Left lung (tissue), 10 donors: ENCODE measurements around the gene DRAM1. TPM values are rescaled to one million over a fixed set of nuclear protein-coding genes. Genes with fewer than 3 reads are reported as not detected.

ENCODE experiments used
- ATAC-seq: fragments of 200-7000 bp; cut with Tn5 transposase; one replicate; pipeline ENCODE4 v1.9.1; 2020; ENCODE audit warnings: moderate library complexity
- DNase-seq, 4 donors: peaks; one replicate each; pipeline ENCODE4 v3.0.0-alpha.2; 2013 to 2020
- H3K27ac ChIP-seq, 2 donors: fragments of 200-600 bp; sonication (generic) in 1 of 2; one replicate each; pipeline versions ENCODE4 v1.5.0 to v1.8.0; 2020 to 2021
- H3K27me3 ChIP-seq, 2 donors: fragments of 200-600 bp; sonication (generic) in 1 of 2; one replicate each; pipeline versions ENCODE4 v1.5.0 to v1.8.0; 2020 to 2021
- H3K36me3 ChIP-seq, 2 donors: fragments of 200-600 bp; sonication (generic) in 1 of 2; one replicate each; pipeline versions ENCODE4 v1.5.0 to v1.8.0; 2020 to 2021
- H3K4me1 ChIP-seq, 2 donors: fragments of 200-600 bp; one replicate each; pipeline ENCODE4 v1.8.0; 2021
- H3K4me3 ChIP-seq, 2 donors: fragments of 200-600 bp; sonication (generic) in 1 of 2; one replicate each; pipeline versions ENCODE4 v1.5.0 to v1.8.0; 2020 to 2021; ENCODE audit warnings: mild to moderate bottlenecking in 1 of 2
- H3K9me3 ChIP-seq, 2 donors: fragments of 200-600 bp; sonication (generic) in 1 of 2; one replicate each; pipeline versions ENCODE4 v1.5.0 to v1.8.0; 2020 to 2021
- intact Hi-C, 2 donors: fragments of 100-400 bp; cut with DNase I; formaldehyde crosslinking; loops; one replicate each; pipeline versions ENCODE4 v1.11.2 to v1.14.2; 2022
- polyA plus RNA-seq, 6 donors: library from polyadenylated mRNA; unstranded; fragments of 120-200 nt; gene quantifications; one replicate each; pipeline ENCODE4 v1.2.1, GENCODE V29; 2013; ENCODE audit not compliant: insufficient read length in 6 of 6
- total RNA-seq, 2 donors: library from RNA; stranded (reverse); fragmentation: NEBNext Ultra II Directional; extraction: Animal tissue kit (Norgen Biotek cat#: 25700); gene quantifications; one replicate each; pipeline ENCODE4 v1.2.1, GENCODE V29; 2021
- TF ChIP-seq, protein P1 (sequence below), 2 donors: fragments of 200-600 bp; sonication (generic) in 1 of 2; IDR thresholded peaks; one replicate each; pipeline versions ENCODE4 v1.5.0 to v1.8.0; 2021; ENCODE audit warnings: antibody characterized with exemption in 2 of 2
- donor health status: DM: no; HTN: yes; CAD: no.
- donor health status: DM: no; HTN: no; CAD: no.

DRAM1 gene
- total and polyA plus RNA-seq, 8 donors = 19.6 to 167 (median 26.4) TPM

DNA sequence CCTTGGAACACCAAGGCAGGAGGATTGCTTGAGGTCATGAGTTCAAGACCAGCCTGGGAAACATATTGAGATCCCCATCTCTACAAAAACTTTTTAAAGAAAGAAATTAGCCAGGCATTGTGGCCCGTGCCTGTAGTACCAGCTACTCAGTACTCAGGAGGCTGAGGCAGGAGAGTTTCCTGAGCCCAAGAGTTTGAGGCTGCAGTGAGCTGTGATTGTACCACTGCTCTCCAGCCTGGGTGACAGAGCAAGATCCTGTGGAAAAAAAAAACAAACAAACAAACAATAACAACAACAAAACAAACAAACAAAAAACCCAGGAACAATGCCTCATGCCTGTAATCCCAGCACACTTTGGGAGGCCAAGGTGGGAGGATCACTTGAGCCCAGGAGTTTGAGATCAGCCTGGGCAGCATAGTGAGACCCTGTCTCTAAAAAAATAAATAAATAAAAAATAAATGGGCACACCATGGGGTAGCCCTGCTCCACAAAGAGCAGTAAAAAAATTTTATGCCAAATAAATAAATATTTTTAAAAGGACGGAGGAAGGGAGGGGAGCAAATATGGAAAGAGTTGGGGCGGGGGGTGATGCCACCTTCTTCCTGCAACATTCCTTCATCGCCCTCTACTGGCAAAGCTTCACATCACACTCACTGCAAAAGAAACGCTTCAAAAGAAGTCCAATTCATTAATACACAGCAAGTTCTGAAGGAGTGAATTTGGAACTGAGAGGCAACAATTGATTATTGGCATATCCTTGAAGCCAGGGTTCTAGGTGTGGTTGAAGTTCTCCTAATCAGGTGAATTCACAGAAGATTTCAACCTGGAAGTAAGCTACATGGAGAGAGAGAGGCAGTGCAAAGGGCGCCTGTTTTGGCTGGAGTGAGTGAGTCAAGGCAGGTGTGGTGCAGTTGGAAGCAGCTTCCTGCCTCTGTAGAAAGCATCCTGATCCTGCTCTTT lies 37.8 kb upstream of the DRAM1 start:
- Histone ChIP-seq H3K27me3 (no peaks in the 10 kb centered on the region), H3K4me1 (peaks cover 0 to 11% of the 10 kb centered on the region in 2 donors), H3K36me3 (no peaks in the 10 kb centered on the region), H3K27ac (no peak overlapping the region), H3K9me3 (no peaks in the 10 kb centered on the region), H3K4me3 (no peak overlapping the region)
- ATAC-seq (peak; percentile 92), DNase-seq (peak in 3 of 4 donors; percentile 37 to 65 (median 46))
- TF ChIP-seq, protein P1, sequence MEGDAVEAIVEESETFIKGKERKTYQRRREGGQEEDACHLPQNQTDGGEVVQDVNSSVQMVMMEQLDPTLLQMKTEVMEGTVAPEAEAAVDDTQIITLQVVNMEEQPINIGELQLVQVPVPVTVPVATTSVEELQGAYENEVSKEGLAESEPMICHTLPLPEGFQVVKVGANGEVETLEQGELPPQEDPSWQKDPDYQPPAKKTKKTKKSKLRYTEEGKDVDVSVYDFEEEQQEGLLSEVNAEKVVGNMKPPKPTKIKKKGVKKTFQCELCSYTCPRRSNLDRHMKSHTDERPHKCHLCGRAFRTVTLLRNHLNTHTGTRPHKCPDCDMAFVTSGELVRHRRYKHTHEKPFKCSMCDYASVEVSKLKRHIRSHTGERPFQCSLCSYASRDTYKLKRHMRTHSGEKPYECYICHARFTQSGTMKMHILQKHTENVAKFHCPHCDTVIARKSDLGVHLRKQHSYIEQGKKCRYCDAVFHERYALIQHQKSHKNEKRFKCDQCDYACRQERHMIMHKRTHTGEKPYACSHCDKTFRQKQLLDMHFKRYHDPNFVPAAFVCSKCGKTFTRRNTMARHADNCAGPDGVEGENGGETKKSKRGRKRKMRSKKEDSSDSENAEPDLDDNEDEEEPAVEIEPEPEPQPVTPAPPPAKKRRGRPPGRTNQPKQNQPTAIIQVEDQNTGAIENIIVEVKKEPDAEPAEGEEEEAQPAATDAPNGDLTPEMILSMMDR (IDR thresholded peaks at IDR 0.05) = peak; percentile 76 to 84
- intact Hi-C loops = loop anchor here (5.0 to 10.0 kb wide), 3 partner anchors 65 to 425 kb away; no protein-coding TSS in a partner anchor

DNA sequence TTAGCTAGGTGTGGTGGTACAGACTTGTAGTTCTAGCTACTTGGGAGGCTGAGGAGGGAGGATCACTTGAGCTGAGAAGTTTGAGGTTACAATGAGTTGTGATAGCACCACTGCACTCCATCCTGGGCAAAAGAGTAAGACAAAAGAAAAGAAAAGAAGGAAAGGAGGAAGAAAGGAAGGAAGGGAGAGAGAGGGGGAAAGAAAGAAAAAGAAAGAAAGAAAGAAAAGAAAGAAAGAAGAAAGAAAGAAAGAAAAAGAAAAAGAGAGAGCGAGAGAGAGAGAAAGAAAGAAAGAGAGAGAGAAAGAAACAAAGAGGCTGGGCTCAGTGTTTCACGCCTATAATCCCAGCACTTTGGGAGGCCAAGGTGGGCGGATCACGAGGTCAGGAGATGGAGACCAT lies 36.3 kb upstream of the DRAM1 start:
- Histone ChIP-seq H3K9me3 (no peaks in the 10 kb centered on the region), H3K36me3 (no peaks in the 10 kb centered on the region), H3K4me1 (peaks cover 0 to 11% of the 10 kb centered on the region in 2 donors), H3K27me3 (no peaks in the 10 kb centered on the region), H3K27ac (no peak overlapping the region), H3K4me3 (no peak overlapping the region)
- TF ChIP-seq, protein P1 (IDR thresholded peaks at IDR 0.05) = no peak
- DNase-seq (no peak), ATAC-seq (no peak)
- intact Hi-C loops = loop anchor here in 1 of 2 donors (5.0 kb wide), 1 partner anchor 69 kb away; no protein-coding TSS in a partner anchor

DNA sequence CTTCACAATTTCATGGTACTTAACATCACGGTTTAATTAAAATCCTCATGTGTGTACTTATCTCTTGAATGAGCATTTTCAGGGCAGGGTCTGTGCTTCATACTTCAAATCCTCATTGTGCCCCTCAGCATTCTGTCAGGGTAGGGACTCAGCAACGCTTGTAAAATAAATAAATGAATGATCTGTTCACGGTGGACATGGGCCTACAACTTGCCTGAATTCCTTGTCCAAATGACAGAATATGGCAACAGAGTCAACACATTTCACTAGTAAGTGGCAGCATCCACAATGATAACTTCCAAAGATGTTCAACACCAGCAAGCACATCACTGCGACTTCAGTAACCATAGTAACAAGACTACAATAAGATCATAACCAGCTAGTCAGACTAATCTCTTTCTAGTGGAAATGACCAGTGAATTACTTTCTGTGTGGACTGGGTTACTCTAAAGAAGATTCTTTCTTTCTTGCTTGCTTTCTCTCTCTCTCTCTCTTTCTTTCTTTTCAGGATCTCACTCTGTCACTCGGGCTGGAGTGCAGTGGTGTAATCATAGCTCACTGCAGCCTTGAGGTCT lies 32.2 kb upstream of the DRAM1 start:
- peaks cover 0 to 1% of the 10 kb centered on the region in 2 donors for H3K4me1 ChIP-seq
- no peak for DNase-seq
- TF ChIP-seq, protein P1 (IDR thresholded peaks at IDR 0.05) = no peak
- H3K9me3 ChIP-seq = no peaks in the 10 kb centered on the region
- no peak overlapping the region for H3K27ac ChIP-seq
- no peak overlapping the region for H3K4me3 ChIP-seq
- ATAC-seq = no peak
- no peaks in the 10 kb centered on the region for H3K36me3 ChIP-seq
- intact Hi-C loops = no loop called here
- no peaks in the 10 kb centered on the region for H3K27me3 ChIP-seq

DNA sequence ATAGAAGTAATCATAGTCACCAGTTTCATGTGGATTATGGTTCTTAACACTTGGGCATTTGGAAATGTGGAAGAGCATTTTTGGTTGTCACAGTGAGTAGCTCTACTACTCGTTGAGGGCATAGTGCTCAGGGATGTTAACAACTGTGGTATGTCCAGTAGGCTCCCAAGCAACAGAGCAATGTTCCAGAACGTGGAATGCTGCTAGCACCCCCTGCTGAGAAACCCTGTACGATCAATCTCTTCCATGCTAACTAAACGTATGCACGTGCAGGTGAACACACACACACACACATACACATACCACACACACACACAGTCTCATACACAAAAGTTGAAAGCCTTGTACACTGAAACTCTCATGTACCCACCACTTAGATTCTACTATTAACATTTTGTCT lies 30.1 kb upstream of the DRAM1 start:
- ATAC-seq (no peak), DNase-seq (no peak)
- H3K9me3 ChIP-seq = no peaks in the 10 kb centered on the region
- TF ChIP-seq, protein P1 (IDR thresholded peaks at IDR 0.05) = no peak
- H3K4me3 ChIP-seq = no peak overlapping the region
- no peaks in the 10 kb centered on the region for H3K36me3 ChIP-seq
- peaks cover 0 to 10% of the 10 kb centered on the region in 2 donors for H3K4me1 ChIP-seq
- no peaks in the 10 kb centered on the region for H3K27me3 ChIP-seq
- H3K27ac ChIP-seq = no peak overlapping the region
- intact Hi-C loops = no loop called here

DNA sequence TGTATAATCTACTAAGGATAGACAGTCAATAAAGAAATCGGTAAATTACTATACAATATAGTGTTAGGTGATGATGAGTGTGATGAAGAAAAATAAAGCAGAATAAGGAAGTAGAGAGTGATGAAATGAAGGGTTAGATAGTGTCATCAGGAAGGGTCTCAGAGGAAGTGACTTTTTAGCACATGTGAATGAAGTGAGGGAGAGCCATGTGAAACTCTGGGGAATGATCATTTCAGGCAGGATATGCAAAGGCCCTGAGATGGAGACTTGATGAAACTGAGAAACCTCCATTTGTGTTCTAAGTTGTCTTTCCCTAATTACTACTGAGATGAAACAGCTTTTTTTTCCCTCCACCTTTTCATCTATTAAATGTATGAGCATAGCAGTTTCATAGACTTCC lies 27.2 kb upstream of the DRAM1 start:
- intact Hi-C loops = no loop called here
- no peaks in the 10 kb centered on the region for H3K9me3 ChIP-seq
- H3K4me3 ChIP-seq = no peak overlapping the region
- H3K27ac ChIP-seq = no peak overlapping the region
- DNase-seq = no peak
- no peaks in the 10 kb centered on the region for H3K36me3 ChIP-seq
- no peak for ATAC-seq
- peaks cover 0 to 22% of the 10 kb centered on the region in 2 donors for H3K4me1 ChIP-seq
- TF ChIP-seq, protein P1 (IDR thresholded peaks at IDR 0.05) = no peak
- H3K27me3 ChIP-seq = no peaks in the 10 kb centered on the region
